Epithelial cell of esophagus (primary cell): ENCODE measurements around the gene OR52E2.

Source experiments
- DNase-seq: peaks from one replicate; pipeline ENCODE4 v3.0.0; 2010; ENCODE audit warnings: low read depth
- H3K4me3 ChIP-seq: 2 replicates; pipeline ENCODE4 v1.5.1; 2011; ENCODE audit warnings: mild to moderate bottlenecking, low read length, control low read depth
- CTCF ChIP-seq: IDR thresholded peaks from 2 replicates; pipeline ENCODE4 v1.5.1; 2011; ENCODE audit warnings: low read depth, mild to moderate bottlenecking, low read length, control low read depth, inconsistent platforms; ENCODE audit not compliant: insufficient read depth; ENCODE audit errors: missing control alignments

The OR52E2 gene

DNA sequence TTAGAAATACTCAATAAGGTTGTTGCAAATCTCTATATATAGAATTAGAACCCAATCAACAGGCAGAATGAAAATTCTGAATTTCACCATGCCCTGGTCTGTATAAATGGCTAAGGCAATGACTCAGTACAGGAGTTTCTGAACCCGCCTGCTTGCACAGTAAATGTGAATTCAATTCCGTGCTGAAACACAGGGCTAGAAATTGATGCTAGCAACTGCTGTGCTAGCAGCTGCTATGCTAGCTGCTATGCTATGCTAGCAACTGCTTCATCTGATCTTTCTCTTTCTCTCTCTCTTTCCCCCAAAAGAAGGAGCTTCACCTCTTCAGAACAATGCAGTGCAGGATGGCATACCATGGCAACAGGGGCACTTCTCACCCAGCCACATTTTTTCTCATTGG, 22.8 kb downstream of the OR52E2 start:
- DNase-seq: no peak

DNA sequence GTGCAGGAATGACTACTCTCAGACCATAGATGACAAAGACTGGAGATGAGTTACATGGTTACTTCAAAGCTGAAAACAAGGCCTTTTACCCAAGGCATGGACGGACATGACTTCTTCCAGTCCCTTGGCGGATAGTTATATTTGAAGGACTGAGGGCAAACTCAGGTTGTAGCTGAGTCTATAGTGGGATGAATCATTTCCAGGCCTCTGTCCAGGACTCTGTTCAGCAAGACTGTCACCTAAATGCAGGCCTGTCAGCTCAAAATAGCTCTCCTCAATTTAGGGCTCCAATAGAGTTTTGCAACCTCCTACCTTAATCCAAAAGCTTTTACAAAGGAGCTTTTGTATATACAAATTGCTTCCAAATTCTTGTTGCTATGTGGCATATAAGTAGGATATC, 37.4 kb downstream of the OR52E2 start:
- no peak overlapping the region for H3K4me3 ChIP-seq
- DNase-seq: no peak
- TF ChIP-seq CTCF: no peak

More for the DNA sequence above, 22.8 kb downstream of the OR52E2 start:
- no peak for TF ChIP-seq CTCF
- no peak overlapping the region for H3K4me3 ChIP-seq

DNA sequence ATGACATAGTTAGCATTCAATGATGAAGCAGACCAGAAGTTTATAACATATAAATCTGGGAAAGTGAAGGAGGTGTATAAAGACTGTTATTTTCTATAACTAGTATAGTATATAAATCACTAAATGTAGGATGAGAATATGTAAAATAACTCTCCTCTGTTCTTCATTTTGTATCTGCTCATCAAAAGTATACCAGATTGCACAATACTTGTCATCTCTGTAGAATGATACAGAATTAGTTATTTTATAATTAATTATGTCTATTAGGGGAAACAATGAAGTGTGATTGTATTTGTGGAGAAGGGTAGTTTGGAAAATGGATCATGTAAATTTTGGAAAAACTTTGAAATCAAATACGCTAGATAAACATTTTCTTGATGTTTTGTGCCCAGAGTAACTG, 46.4 kb downstream of the OR52E2 start:
- TF ChIP-seq CTCF: no peak
- H3K4me3 ChIP-seq: no peak overlapping the region
- DNase-seq: no peak

DNA sequence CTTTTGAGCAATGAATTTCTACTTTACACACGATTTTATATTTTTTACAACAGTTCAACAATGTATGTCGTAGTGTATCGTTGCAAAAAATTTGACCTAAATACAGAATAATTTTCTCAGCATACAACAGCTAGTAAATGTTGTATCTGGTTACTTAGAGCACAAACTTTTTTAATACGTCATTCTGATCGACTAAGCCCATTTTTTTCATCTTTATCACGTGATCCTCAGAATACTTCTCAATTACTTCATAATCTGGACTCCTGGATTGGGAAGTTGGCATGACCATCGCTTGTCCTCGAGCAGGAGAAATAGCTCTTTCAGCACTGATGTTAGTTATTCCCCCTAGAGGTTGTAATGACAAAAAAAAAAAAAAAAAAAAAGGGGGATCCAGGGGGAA, 48.2 kb downstream of the OR52E2 start:
- no peak overlapping the region for H3K4me3 ChIP-seq
- no peak for DNase-seq
- TF ChIP-seq CTCF: no peak
